ENCODE data around the gene NLRC3.
"Not testable (repeated sequence)": the region's sequence is repeated elsewhere in the genome, so short reads cannot be mapped to it uniquely, and the experiment has no call there.

The NLRC3 gene

GRCh38 chr16:3549906-3550305 is 27.3 kb downstream of the NLRC3 start:
- H3K27me3 Mint-ChIP-seq = no peaks in the 10 kb centered on the region
- peaks cover 12 to 13% of the 10 kb centered on the region in 2 donors for H3K9me3 Mint-ChIP-seq
- H3K27ac Mint-ChIP-seq = no peak overlapping the region
- peaks cover 6% of the 10 kb centered on the region for H3K4me1 Mint-ChIP-seq
- DNase-seq (no peak), ATAC-seq (no peak)
- H3K4me3 Mint-ChIP-seq = no peak overlapping the region

DNA sequence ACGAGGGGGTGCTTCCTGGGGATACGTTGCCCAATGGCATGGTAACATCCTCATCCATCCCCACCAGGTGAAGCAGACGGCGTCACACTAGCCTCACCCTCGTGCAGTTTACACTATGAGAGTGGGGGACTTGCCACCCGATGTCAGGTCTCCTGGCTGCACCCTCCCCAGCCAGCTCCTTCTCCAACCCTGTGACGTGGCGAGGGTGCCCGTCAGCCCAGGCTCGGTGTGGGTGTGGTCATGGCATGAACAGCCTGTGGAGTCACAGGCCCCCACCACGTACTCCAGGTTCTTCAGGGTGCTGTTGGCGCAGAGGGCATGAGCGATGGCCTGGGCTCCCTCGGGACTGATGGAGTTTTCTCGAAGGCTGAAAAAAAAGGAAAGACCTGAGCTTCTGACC is 28.3 kb downstream of the NLRC3 start:
- no peak overlapping the region for H3K4me3 Mint-ChIP-seq
- ATAC-seq (no peak), DNase-seq (no peak)
- H3K27me3 Mint-ChIP-seq = no peaks in the 10 kb centered on the region
- peak overlapping the region in 1 of 2 donors; percentile 71 for H3K27ac Mint-ChIP-seq
- H3K9me3 Mint-ChIP-seq = peaks cover 12 to 13% of the 10 kb centered on the region in 2 donors
- peaks cover 6% of the 10 kb centered on the region for H3K4me1 Mint-ChIP-seq

DNA sequence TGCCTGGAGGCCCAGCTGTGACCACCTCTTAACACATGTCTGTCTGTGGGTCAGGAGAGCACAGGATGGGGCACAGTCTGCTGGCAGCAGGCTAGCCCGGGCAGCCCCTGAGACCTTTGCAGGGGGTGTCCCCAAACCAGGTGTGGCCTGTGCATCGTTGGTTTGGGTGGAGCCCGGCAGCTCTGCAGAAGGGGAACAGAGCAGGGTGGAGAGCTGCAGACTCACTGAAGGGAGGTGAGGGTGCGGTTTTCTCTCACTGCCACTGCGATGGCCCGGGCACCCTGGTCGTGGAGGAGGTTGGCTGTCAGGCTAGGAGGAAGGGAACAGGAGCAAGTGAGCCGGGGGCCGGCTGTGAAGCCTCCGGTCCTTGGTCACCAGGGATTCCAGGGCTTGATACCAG is 28.8 kb downstream of the NLRC3 start:
- peaks cover 12 to 13% of the 10 kb centered on the region in 2 donors for H3K9me3 Mint-ChIP-seq
- H3K27me3 Mint-ChIP-seq = no peaks in the 10 kb centered on the region
- H3K27ac Mint-ChIP-seq = peak overlapping the region; percentile 65 to 76
- no peak for DNase-seq
- peaks cover 6% of the 10 kb centered on the region for H3K4me1 Mint-ChIP-seq
- H3K4me3 Mint-ChIP-seq = no peak overlapping the region
- peak; percentile 70 for ATAC-seq

- DNase-seq (no peak), ATAC-seq (no peak)
- Mint-ChIP-seq H3K4me3 (no peak overlapping the region), H3K9me3 (peaks cover 10 to 12% of the 10 kb centered on the region in 2 donors), H3K27ac (no peak overlapping the region), H3K27me3 (no peaks in the 10 kb centered on the region), H3K4me1 (peaks cover 6% of the 10 kb centered on the region)
Measured at GRCh38 chr16:3546986-3547682, 30.1 kb downstream of the NLRC3 start.

DNA sequence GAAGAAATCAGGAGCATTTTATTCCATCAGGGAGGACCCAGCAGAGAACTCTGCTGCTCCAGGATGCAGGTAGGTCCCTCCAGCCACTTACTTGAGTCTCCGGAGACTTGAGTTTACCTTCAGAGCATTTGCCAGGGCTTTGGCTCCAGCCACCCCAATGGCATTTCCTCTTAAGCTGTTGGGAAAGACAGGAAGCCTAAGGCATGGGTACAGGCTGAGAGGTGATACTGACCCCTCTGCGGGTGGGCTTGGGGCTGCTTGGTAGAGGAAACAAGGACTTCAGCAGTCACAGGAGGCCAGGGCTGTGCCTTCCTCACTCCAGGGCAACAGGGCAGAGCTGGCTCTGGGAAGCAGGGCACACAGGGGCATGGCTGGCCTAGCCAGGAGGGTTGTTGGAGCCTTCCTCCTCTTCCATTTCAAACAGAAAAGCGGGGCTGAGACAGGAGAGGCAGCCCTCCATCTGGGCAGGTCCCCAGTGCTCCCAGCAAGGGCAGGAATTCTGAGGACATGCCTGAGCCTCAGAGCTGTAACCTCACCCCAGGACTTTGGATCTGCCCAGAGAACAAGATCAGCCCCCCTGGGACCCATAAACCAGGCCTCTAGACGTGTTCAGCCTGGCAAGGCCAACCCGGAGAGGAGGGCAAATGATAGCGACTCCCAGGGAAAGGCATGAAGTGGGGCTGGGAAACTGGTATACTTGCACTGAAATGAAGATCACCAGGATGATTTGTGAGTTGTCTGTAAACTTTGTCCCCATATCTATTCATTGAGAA is 34.4 kb downstream of the NLRC3 start:
- Mint-ChIP-seq H3K4me3 (no peak overlapping the region), H3K9me3 (no peaks in the 10 kb centered on the region), H3K4me1 (no peaks in the 10 kb centered on the region), H3K27me3 (no peaks in the 10 kb centered on the region), H3K27ac (peak overlapping the region in 1 of 2 donors; percentile 43)
- DNase-seq (no peak), ATAC-seq (no peak)

GRCh38 chr16:3541527-3542155 is 35.6 kb downstream of the NLRC3 start:
- DNase-seq = no peak
- Mint-ChIP-seq H3K4me1 (no peaks in the 10 kb centered on the region), H3K9me3 (no peaks in the 10 kb centered on the region), H3K27me3 (no peaks in the 10 kb centered on the region), H3K27ac (peak overlapping the region in 1 of 2 donors; percentile 63), H3K4me3 (no peak overlapping the region)
- no peak for ATAC-seq

- Mint-ChIP-seq H3K4me1 (peaks cover 6% of the 10 kb centered on the region), H3K4me3 (no peak overlapping the region), H3K27me3 (no peaks in the 10 kb centered on the region), H3K9me3 (no peaks in the 10 kb centered on the region), H3K27ac (peak overlapping the region in 1 of 2 donors; percentile 87)
- DNase-seq = no peak
- no peak for ATAC-seq
Measured at GRCh38 chr16:3538222-3538621, 39.0 kb downstream of the NLRC3 start.

DNA sequence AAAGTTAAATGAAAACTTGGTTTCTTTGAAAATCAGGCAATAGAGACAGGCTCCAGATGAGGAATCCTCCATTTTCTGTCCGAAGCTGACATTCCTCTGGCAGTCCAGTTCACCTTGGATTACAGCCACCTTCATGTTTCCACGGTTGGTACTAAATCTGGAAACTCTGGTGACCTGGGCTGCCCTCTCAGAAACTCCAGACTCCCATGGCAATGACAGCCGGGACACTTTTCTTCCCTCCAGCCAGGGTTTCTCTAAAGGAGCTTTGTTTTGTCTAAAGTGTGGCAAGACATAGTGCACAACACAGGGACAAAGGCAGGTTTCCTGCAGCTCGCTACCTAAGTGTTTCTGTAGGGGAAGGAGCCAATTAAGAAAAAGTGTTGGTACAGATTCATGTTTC is 40.4 kb downstream of the NLRC3 start:
- H3K9me3 Mint-ChIP-seq = no peaks in the 10 kb centered on the region
- no peaks in the 10 kb centered on the region for H3K27me3 Mint-ChIP-seq
- no peak overlapping the region for H3K4me3 Mint-ChIP-seq
- ATAC-seq (no peak), DNase-seq (no peak)
- no peak overlapping the region for H3K27ac Mint-ChIP-seq
- peaks cover 6% of the 10 kb centered on the region for H3K4me1 Mint-ChIP-seq

DNA sequence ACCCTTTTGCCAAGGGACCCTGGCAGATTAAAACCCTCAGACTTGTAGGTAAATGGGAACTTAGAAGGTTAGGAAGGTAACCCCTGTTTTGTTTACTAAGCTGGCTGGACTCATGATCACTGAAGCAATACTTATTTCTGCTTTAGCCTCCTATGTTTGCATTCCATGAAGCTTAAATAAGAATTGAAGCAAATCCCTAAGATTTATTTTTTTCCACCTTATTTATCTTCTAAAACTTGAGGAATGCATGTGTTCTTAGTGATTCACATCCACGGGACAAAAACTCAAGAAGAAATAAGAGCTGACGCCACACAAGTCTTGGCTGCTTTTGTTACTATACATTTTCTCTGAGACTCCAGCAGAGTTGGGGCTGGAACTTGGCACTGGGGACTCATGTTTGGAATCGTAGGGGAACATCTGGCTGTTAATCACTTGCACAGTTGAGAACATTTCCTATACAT is 40.9 kb downstream of the NLRC3 start:
- ATAC-seq (no peak), DNase-seq (no peak)
- H3K4me3 Mint-ChIP-seq = no peak overlapping the region
- H3K4me1 Mint-ChIP-seq = peaks cover 6% of the 10 kb centered on the region
- H3K9me3 Mint-ChIP-seq = no peaks in the 10 kb centered on the region
- H3K27ac Mint-ChIP-seq = no peak overlapping the region
- no peaks in the 10 kb centered on the region for H3K27me3 Mint-ChIP-seq

DNA sequence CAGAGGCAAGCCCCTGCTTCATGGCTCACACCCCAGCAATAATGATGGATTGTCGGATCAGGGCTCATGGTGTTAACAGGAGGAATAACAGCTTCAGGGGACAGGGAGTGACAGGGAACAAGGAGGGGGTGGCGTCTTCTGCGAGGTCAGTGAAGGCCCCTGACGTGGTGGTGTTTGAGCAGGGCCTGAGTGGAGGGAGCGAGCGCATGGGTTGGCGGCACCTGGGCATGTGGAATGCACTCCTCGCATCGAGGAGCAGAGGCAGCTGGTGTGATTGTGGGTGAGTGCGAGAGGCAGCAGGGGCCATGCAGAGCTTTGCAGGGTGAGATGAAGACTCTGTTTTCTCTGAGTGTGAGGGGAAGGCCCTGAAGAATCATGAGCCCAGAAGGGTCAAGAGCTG is 43.1 kb downstream of the NLRC3 start:
- Mint-ChIP-seq H3K4me1 (peaks cover 6% of the 10 kb centered on the region), H3K27ac (no peak overlapping the region), H3K4me3 (no peak overlapping the region), H3K27me3 (no peaks in the 10 kb centered on the region), H3K9me3 (no peaks in the 10 kb centered on the region)
- no peak for DNase-seq
- peak; percentile 12 for ATAC-seq

- H3K27ac Mint-ChIP-seq = peak overlapping the region in 1 of 2 donors; percentile 91
Measured at GRCh38 chr16:3532741-3533140, 44.5 kb downstream of the NLRC3 start.

DNA sequence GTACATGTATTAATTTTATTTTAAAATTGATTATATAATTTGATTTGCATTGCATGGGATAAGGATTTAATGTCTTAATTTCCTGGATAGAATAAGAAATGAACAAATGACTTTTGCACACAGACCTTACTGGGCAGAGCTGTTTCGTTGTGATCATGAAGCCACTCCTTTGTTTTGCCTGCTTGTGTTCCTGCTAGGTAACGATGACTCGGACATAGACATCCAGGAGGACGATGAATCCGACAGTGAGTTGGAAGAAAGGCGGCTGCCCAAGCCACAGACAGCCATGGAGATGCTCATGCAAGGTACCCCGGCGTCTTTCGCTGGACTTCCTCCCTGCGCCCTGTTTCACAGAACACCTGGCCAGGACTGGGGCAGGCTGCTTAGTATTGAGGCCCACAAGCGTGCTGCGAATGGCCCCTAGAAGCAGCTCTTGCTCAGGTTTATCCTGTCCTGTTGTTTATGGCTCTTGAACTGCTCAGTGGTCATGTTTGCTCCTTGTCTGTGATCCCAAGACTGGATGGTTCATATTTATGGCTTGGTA is 46.8 kb downstream of the NLRC3 start:
- DNase-seq = no peak
- H3K27me3 Mint-ChIP-seq = no peaks in the 10 kb centered on the region
- no peak for ATAC-seq
- H3K9me3 Mint-ChIP-seq = no peaks in the 10 kb centered on the region
- H3K4me3 Mint-ChIP-seq = no peak overlapping the region
- H3K4me1 Mint-ChIP-seq = peaks cover 19% of the 10 kb centered on the region
- H3K27ac Mint-ChIP-seq = no peak overlapping the region

More at GRCh38 chr16:3532741-3533140, 44.5 kb downstream of the NLRC3 start:
- DNase-seq = no peak
- H3K27me3 Mint-ChIP-seq = no peaks in the 10 kb centered on the region
- no peak for ATAC-seq
- peaks cover 13% of the 10 kb centered on the region for H3K4me1 Mint-ChIP-seq
- H3K9me3 Mint-ChIP-seq = no peaks in the 10 kb centered on the region
- H3K4me3 Mint-ChIP-seq = no peak overlapping the region

- Mint-ChIP-seq H3K4me1 (peaks cover 18% of the 10 kb centered on the region), H3K27me3 (no peaks in the 10 kb centered on the region), H3K27ac (no peak overlapping the region), H3K9me3 (no peaks in the 10 kb centered on the region), H3K4me3 (no peak overlapping the region)
- no peak for DNase-seq
- ATAC-seq = no peak
Measured at GRCh38 chr16:3529175-3529574, 48.0 kb downstream of the NLRC3 start.

DNA sequence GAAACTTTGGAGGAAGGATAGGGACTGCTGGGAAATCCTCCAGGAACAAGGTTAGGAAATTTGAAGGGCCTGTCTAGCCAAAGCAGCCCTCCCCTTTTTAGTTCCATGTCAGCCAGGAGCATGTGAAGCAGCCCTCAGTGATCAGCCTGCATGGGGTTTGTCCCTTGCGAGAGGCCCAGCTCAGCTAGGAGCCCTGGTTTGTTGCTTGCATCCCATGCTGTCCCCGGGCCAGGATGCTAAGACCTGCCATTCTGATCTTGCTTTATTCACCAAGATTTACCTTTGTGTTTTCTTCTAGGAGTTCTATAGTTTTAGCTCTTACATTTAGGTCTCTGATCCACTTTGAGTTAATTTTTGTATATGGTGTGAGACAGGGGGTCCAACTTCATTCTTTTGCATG is 48.8 kb downstream of the NLRC3 start:
- peaks cover 13% of the 10 kb centered on the region for H3K4me1 Mint-ChIP-seq
- DNase-seq (no peak), ATAC-seq (no peak)
- no peak overlapping the region for H3K27ac Mint-ChIP-seq
- no peaks in the 10 kb centered on the region for H3K27me3 Mint-ChIP-seq
- no peaks in the 10 kb centered on the region for H3K9me3 Mint-ChIP-seq
- H3K4me3 Mint-ChIP-seq = no peak overlapping the region

- peaks cover 13% of the 10 kb centered on the region for H3K4me1 Mint-ChIP-seq
- H3K4me3 Mint-ChIP-seq, H3K9me3 Mint-ChIP-seq, ATAC-seq, H3K27me3 Mint-ChIP-seq, H3K27ac Mint-ChIP-seq: not testable (repeated sequence)
- DNase-seq = peak in 1 of 2 donors; percentile 53
Measured at GRCh38 chr16:3527216-3527829, 49.9 kb downstream of the NLRC3 start.

Data from stimulated activated naive CD8-positive, alpha-beta T cell treated with anti-CD3 and anti-CD28 coated beads, Interleukin-15, amount 100 ng/mL, for 72 hours (primary cell).